NCI-H2227 (cell line): ENCODE measurements around the gene LPIN2.

Experiments used
- DNase-seq: peaks from one replicate; lab custom pipeline; 2025; ENCODE audit not compliant: unreplicated experiment; lab: John Stamatoyannopoulos, UW

Gene LPIN2

GRCh38 chr18:2982452-2983269 lies 30.3 kb downstream of the LPIN2 start:
- DNase-seq = no peak

DNA sequence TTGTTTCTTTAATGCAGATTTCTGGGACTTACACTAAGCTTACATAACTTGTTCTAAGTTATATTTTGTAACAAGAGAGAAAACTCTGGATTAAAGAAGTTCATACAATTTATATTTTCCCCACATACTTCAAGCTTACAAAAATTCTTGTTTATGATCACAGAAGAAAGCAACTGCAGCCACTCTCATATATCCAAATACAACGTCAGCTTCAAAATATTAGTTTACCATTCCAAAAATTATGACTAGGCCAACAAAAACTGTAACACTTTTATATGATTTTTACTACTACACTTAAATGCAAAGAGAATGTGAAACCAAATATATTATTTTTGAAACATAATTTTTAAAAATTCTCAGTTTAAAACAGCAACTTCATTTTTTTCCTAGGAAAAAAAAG lies 30.9 kb downstream of the LPIN2 start:
- DNase-seq = no peak

GRCh38 chr18:2981212-2981728 lies 31.7 kb downstream of the LPIN2 start:
- DNase-seq = no peak

GRCh38 chr18:2979871-2980790 lies 32.8 kb downstream of the LPIN2 start:
- DNase-seq = no peak

GRCh38 chr18:2979129-2979528 lies 33.8 kb downstream of the LPIN2 start:
- DNase-seq = no peak

- no peak for DNase-seq
These were observed 34.3 kb downstream of the LPIN2 start for GRCh38 chr18:2978661-2979106.

DNA sequence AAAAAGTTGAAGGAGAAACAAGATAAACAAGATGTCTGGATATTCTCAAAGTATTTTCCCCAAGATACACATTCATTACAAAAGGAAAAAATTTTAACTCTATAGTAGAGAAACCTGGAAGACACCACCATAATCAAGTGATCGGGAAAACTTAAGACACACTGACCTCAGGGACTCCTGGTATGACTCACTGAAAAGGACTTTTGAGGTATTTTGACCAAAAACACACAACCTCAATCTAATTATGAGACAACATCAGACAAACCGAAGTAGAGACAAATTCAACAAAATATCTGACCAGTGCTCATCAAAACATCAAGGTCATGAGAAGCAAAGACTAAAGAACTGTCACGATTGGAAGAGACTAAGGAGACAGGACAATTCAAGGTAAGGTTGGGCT lies 34.7 kb downstream of the LPIN2 start:
- DNase-seq = no peak

DNA sequence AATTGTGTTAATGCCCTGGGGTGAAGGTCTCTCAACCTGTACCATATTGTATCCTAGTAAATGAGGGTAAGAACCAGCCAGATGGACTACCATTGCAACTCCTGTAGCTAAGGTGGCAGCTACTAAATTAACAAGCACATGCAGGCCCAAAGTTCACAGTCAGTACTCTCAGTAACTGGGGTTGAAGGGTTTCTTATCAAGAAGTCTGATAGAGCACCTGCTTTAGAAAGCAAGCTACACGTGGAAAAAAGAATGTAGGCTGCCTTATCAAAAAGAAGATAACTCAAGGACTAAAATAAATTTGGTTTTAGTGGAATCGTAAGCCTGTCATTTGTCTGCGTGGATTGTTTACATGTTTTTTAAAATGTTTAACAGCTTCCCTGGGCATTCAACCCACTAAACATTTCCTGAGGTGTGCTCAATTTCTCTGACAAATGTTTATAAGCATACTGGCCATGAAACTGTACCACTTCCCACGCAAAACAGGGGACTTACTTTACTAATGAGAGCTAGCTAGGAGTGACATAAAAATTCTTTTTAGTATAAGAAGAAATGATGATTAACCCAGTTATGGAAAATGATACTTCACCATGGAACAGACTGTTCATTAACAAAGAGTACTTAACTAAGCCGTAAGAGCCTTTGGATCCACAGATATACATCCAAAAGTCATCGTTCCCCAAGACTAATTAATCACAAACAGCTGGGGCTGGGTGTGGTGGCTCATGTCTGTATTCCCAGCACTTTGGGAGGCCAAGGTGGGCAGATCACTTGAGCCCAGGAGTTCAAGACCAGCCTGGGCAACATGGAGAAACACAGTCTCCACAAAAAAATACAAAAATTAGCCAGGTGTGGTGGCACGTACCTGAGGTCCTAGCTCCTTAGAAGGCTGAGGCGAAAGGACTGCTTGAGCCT lies 36.5 kb downstream of the LPIN2 start:
- no peak for DNase-seq

DNA sequence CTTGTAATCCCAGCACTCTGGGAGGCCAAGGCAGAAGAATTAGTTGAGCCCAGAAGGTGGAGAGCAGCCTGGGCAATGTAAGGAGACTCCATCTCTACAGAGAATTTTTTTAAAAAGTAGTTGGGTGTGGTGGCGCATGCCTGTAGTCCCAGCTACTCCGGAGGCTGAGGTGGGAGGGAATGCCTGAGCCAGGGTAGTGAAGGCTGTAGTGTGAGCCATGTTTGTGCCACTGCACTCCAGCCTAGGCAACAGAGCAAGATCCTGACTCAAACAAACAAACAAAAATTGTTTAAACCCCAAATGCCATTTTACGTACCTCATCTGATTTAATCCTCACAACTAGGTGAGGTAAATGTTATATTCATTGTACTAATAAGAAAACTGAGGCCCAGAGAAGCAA lies 38.2 kb downstream of the LPIN2 start:
- no peak for DNase-seq

DNA sequence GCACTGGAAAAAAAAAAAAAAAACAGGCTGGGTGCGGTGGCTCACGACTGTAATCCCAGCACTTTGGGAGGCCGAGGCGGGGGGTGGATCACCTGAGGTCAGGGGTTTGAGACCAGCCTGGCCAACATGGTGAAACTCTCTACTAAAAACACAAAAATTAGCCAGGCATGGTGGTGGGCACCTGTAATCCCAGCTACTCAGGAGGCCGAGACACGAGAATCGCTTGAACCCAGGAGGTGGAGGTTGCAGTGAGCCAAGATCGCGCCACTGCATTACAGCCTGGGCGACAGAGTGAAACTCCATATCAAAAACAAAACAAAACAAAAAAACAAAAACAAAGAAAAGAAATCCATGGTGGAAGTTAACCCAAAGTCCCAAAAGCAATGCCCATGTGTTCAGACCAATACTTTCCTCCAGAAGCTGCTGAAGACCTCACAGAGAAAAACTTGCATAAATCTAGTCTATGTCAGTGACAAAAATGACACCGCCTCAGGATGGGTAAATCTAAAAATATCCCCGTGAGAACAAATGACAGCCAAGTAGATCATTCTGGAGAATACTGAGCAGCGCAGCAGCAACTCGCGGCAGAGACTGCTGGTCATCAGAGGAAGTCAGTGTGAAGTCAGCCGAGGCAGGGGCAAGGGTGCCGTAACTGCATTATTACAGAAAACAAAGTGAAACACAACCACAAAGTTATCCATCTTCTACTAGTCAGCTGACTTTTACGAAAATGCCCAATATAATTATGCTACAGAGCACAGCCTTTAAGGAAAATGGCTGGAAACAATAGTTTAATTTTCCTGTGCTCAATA lies 41.0 kb downstream of the LPIN2 start:
- no peak for DNase-seq

DNA sequence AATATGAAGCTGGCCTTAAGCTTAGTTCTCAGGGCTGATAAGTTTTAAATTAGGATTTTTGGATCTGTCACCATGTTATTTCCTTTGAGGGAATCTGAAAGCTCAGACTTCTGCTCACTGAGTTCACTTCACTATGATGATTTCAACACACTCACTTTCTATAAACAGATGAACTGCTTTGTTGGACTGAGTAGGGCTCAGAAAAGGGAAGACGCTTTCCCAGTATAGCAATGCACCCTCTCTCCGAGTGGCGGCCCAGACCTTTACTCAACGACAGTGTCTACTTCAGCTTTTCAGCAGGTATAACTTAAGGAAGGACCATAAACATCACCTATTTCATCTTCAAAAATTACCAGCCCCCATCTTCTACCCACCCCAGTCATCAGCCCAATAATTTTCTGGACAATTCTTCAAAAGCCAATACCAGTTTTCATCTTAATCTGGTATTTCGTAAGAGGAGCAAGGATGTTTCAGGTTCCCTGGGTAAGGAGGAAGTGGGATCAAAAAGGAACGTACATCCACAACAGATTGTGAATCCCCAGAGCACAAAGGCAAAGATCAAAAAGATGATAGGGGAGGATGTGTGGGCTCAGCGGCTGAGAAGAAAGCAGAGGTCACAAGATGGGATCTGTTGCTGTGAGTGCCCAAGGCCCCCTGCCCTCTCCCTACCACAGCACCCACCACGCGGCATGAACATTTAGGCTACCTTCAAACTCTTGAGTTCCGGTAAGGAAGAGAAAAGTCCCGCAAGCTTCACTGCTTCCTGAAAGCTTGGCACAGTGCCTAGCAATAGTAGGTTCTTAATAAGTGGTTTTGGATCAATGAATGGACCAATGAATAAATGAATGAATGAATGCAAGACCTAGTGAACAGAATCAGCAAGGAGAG lies 41.9 kb downstream of the LPIN2 start:
- DNase-seq = no peak

DNA sequence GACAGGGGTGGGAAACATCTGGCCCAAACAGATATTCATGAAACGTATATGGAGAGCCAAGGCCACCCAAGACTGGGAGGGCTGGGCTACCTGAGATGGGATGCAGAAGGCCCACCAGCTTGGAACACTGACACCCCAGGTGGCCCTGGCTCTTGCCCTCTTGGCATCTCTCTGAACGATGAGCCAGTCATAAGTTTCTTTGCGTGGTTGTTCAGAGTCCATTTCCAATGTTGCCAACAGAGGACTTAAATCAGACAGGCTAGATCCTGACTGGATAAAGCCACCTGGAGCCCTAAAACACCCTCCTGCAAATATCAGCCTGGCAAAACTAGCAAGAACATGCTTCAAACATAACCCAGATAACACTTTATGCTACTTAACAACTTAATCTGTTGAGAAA lies 42.6 kb downstream of the LPIN2 start:
- DNase-seq = no peak

DNA sequence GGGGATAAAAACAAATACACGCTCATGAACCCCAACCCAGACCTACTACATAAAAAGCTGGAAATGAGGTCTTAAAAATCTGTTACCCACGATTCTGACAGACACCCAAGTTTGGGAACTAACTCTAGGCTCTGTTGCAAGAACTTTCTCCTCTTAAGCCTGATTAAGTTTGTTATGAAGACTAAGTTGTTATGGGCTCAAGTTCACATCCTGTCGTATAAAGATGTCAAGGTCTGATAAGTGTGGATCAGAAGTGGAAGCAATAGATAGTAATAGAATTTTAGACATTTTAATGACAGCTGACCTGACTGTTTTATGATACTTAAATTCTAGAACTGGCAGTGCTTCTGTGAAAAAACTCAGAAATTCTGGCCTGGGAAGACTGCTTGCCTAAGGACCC lies 43.2 kb downstream of the LPIN2 start:
- no peak for DNase-seq

DNA sequence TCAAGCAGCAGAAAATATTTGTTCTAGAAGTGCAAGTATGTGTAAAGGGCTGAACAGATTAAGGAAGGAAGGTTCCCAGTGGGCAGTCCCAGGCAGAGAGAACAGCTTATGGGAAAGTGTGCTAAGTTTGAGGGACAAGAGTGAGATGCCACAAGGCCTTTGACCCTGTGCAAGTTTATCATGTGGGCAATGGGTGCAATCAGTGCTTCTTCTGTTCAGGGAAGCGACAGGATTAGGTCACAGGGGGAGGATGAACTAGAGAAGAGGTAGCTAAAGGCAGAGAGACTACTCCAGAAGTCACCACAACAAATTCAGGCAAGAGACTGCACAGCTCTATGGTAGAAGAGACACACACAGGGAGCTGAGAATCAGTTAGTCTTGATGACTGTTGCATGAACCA lies 44.3 kb downstream of the LPIN2 start:
- no peak for DNase-seq

GRCh38 chr18:2967820-2968219 lies 45.1 kb downstream of the LPIN2 start:
- no peak for DNase-seq

GRCh38 chr18:2967357-2967756 lies 45.6 kb downstream of the LPIN2 start:
- DNase-seq = no peak

- DNase-seq = no peak
These were observed 46.4 kb downstream of the LPIN2 start for GRCh38 chr18:2966560-2966959.

- no peak for DNase-seq
These were observed 47.1 kb downstream of the LPIN2 start for GRCh38 chr18:2965797-2966196.
